HepG2 (cell line): ENCODE data around the gene IL36A.

Source experiments
- CTCF ChIP-seq: sonication (generic); formaldehyde crosslinking; IDR thresholded peaks from 2 replicates; pipeline ENCODE4 v1.5.0; 2020; ENCODE audit warnings: mild to moderate bottlenecking, missing genetic modification reagents, moderate library complexity
- KDM1A ChIP-seq: IDR thresholded peaks from 2 replicates; pipeline ENCODE4 v1.6.1; 2016; ENCODE audit warnings: missing compliant biosample characterization
- MXI1 ChIP-seq: IDR thresholded peaks from 3 replicates; pipeline ENCODE4 v1.6.1; 2012; ENCODE audit warnings: low read depth, low read length, inconsistent platforms, borderline replicate concordance
- POLR2AphosphoS5 ChIP-seq: IDR thresholded peaks from 2 replicates; pipeline ENCODE4 v1.6.1; 2012; ENCODE audit warnings: low read depth, low read length
- RFX5 ChIP-seq: IDR thresholded peaks from 2 replicates; pipeline ENCODE4 v1.6.1; 2011; ENCODE audit warnings: low read depth, low read length, improper control_type of control experiment
- SP1 ChIP-seq, 2 experiments: fragments of 450-650 bp in 1 of 2; sonication (generic) in 1 of 2; formaldehyde crosslinking in 1 of 2; IDR thresholded peaks; 2 replicates each; pipeline versions ENCODE4 v1.4.0 to v1.6.1; 2016 to 2020; ENCODE audit warnings: missing genetic modification reagents in 1 of 2
- ZBTB7A ChIP-seq: sonication (generic); formaldehyde crosslinking; IDR thresholded peaks from 2 replicates; pipeline ENCODE4 v1.8.0; 2022; ENCODE audit warnings: mild to moderate bottlenecking, missing genetic modification reagents
- ZNF207 ChIP-seq: fragments of 450-650 bp; IDR thresholded peaks from 2 replicates; pipeline ENCODE4 v1.6.1; 2016; ENCODE audit warnings: antibody characterized with exemption, borderline replicate concordance
- ZNF282 ChIP-seq: fragments of 450-650 bp; IDR thresholded peaks from 2 replicates; pipeline ENCODE4 v1.6.1; 2018; ENCODE audit not compliant: partially characterized antibody
- TF ChIP-seq, protein P1 (sequence below): sonication (generic); formaldehyde crosslinking; IDR thresholded peaks from 2 replicates; pipeline ENCODE4 v1.4.0; 2020; ENCODE audit warnings: missing genetic modification reagents
- TF ChIP-seq, protein P2 (sequence below): IDR thresholded peaks from 2 replicates; pipeline ENCODE4 v1.6.1; 2012; ENCODE audit warnings: inconsistent platforms

GRCh38 chr2:112980537-112980936 lies 24.7 kb upstream of the IL36A start:
- TF ChIP-seq POLR2AphosphoS5 (no peak), MXI1 (no peak), ZNF207 (no peak), ZBTB7A (no peak), CTCF (CRISPR knock-in tag) (no peak), RFX5 (no peak), ZNF282 (no peak), SP1 (IDR thresholded peaks at IDR 0.05) (no peak), SP1 (CRISPR knock-in tag; IDR thresholded peaks at IDR 0.05) (no peak), KDM1A (CRISPR knock-in tag) (no peak)
- TF ChIP-seq, protein P1, sequence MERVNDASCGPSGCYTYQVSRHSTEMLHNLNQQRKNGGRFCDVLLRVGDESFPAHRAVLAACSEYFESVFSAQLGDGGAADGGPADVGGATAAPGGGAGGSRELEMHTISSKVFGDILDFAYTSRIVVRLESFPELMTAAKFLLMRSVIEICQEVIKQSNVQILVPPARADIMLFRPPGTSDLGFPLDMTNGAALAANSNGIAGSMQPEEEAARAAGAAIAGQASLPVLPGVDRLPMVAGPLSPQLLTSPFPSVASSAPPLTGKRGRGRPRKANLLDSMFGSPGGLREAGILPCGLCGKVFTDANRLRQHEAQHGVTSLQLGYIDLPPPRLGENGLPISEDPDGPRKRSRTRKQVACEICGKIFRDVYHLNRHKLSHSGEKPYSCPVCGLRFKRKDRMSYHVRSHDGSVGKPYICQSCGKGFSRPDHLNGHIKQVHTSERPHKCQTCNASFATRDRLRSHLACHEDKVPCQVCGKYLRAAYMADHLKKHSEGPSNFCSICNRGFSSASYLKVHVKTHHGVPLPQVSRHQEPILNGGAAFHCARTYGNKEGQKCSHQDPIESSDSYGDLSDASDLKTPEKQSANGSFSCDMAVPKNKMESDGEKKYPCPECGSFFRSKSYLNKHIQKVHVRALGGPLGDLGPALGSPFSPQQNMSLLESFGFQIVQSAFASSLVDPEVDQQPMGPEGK = no peak
- TF ChIP-seq, protein P2, sequence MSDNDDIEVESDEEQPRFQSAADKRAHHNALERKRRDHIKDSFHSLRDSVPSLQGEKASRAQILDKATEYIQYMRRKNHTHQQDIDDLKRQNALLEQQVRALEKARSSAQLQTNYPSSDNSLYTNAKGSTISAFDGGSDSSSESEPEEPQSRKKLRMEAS = no peak
